Measurements from ENCODE around the gene TPM1.

TPM1 gene

GRCh38 chr15:63008333-63009049, 34.1 kb upstream of the TPM1 start:
- ChIA-PET CTCF (interaction anchor here (0.7 kb wide), 1 partner anchor 37 kb away, joined by 3 read pairs; no protein-coding TSS in a partner anchor), POLR2A (no interaction called here)
- Histone ChIP-seq H3K27me3 (replicated peaks in 2 of 5; ENCODE audit: control insufficient read depth in 4 of 5, insufficient read depth in 5 of 5, low read length in 4 of 5) (peaks cover 0 to 3% (median 0%) of the 10 kb centered on the region in 5 experiments), H3K4me1 (ENCODE audit: control extremely low read depth in 1 of 4, control insufficient read depth in 4 of 4, insufficient read depth in 4 of 4, low read length in 3 of 4) (no peaks in the 10 kb centered on the region), H3K4me3 (ENCODE audit: control insufficient read depth in 1 of 7, extremely low read depth in 1 of 7, insufficient read depth in 4 of 7, low read depth in 2 of 7, low read length in 6 of 7) (no peak overlapping the region), H3K36me3 (ENCODE audit: control insufficient read depth in 4 of 4, insufficient read depth in 4 of 4, low read length in 3 of 4) (no peaks in the 10 kb centered on the region), H3K27ac (ENCODE audit: insufficient read depth in 1 of 2, low read depth in 1 of 2, low read length in 2 of 2, poor library complexity in 1 of 2, severe bottlenecking in 2 of 2) (no peak overlapping the region), H3K9me3 (ENCODE audit: control extremely low read depth in 1 of 5, control insufficient read depth in 4 of 5, insufficient read depth in 2 of 5, low read depth in 1 of 5, low read length in 4 of 5) (no peaks in the 10 kb centered on the region)
- no peak for DNase-seq
- WGBS (ENCODE audit: insufficient coverage): 84% methylated on average over 2 of the region's 6 CpGs

GRCh38 chr15:63010386-63010785, 32.2 kb upstream of the TPM1 start:
- no peak for DNase-seq
- CTCF ChIA-PET: no interaction called here
- Histone ChIP-seq H3K9me3 (ENCODE audit: control extremely low read depth in 1 of 5, control insufficient read depth in 4 of 5, insufficient read depth in 2 of 5, low read depth in 1 of 5, low read length in 4 of 5) (no peaks in the 10 kb centered on the region), H3K36me3 (ENCODE audit: control insufficient read depth in 4 of 4, insufficient read depth in 4 of 4, low read length in 3 of 4) (no peaks in the 10 kb centered on the region), H3K4me3 (ENCODE audit: control insufficient read depth in 1 of 7, extremely low read depth in 1 of 7, insufficient read depth in 4 of 7, low read depth in 2 of 7, low read length in 6 of 7) (no peak overlapping the region), H3K27ac (ENCODE audit: insufficient read depth in 1 of 2, low read depth in 1 of 2, low read length in 2 of 2, poor library complexity in 1 of 2, severe bottlenecking in 2 of 2) (no peak overlapping the region), H3K27me3 (replicated peaks in 2 of 5; ENCODE audit: control insufficient read depth in 4 of 5, insufficient read depth in 5 of 5, low read length in 4 of 5) (peaks cover 0 to 3% (median 0%) of the 10 kb centered on the region in 5 experiments), H3K4me1 (ENCODE audit: control extremely low read depth in 1 of 4, control insufficient read depth in 4 of 4, insufficient read depth in 4 of 4, low read length in 3 of 4) (no peaks in the 10 kb centered on the region)
- WGBS (ENCODE audit: insufficient coverage): no CpG with 5 or more reads among the region's 3 CpGs
- POLR2A ChIA-PET: no interaction called here

- no peak overlapping the region for H3K4me3 ChIP-seq (ENCODE audit: control insufficient read depth in 1 of 7, extremely low read depth in 1 of 7, insufficient read depth in 4 of 7, low read depth in 2 of 7, low read length in 6 of 7)
- POLR2A ChIA-PET: no interaction called here
- 91% methylated on average over 4 of the region's 7 CpGs for WGBS (ENCODE audit: insufficient coverage)
Observed at GRCh38 chr15:63010920-63011693, 31.4 kb upstream of the TPM1 start.

GRCh38 chr15:63012444-63012843, 30.1 kb upstream of the TPM1 start:
- Histone ChIP-seq H3K36me3 (ENCODE audit: control insufficient read depth in 4 of 4, insufficient read depth in 4 of 4, low read length in 3 of 4) (no peaks in the 10 kb centered on the region), H3K27ac (ENCODE audit: insufficient read depth in 1 of 2, low read depth in 1 of 2, low read length in 2 of 2, poor library complexity in 1 of 2, severe bottlenecking in 2 of 2) (no peak overlapping the region), H3K4me3 (ENCODE audit: control insufficient read depth in 1 of 7, extremely low read depth in 1 of 7, insufficient read depth in 4 of 7, low read depth in 2 of 7, low read length in 6 of 7) (no peak overlapping the region), H3K27me3 (replicated peaks in 2 of 5; ENCODE audit: control insufficient read depth in 4 of 5, insufficient read depth in 5 of 5, low read length in 4 of 5) (peaks cover 0 to 4% (median 0%) of the 10 kb centered on the region in 5 experiments), H3K9me3 (ENCODE audit: control extremely low read depth in 1 of 5, control insufficient read depth in 4 of 5, insufficient read depth in 2 of 5, low read depth in 1 of 5, low read length in 4 of 5) (no peaks in the 10 kb centered on the region), H3K4me1 (ENCODE audit: control extremely low read depth in 1 of 4, control insufficient read depth in 4 of 4, insufficient read depth in 4 of 4, low read length in 3 of 4) (no peaks in the 10 kb centered on the region)
- CTCF ChIA-PET: no interaction called here
- no peak for DNase-seq
- POLR2A ChIA-PET: no interaction called here
- WGBS (ENCODE audit: insufficient coverage): 90% methylated on average over 3 of the region's 6 CpGs

More at GRCh38 chr15:63010920-63011693, 31.4 kb upstream of the TPM1 start:
- CTCF ChIA-PET: no interaction called here
- no peak for DNase-seq
- Histone ChIP-seq H3K9me3 (ENCODE audit: control extremely low read depth in 1 of 5, control insufficient read depth in 4 of 5, insufficient read depth in 2 of 5, low read depth in 1 of 5, low read length in 4 of 5) (no peaks in the 10 kb centered on the region), H3K36me3 (ENCODE audit: control insufficient read depth in 4 of 4, insufficient read depth in 4 of 4, low read length in 3 of 4) (no peaks in the 10 kb centered on the region), H3K27me3 (replicated peaks in 2 of 5; ENCODE audit: control insufficient read depth in 4 of 5, insufficient read depth in 5 of 5, low read length in 4 of 5) (peaks cover 0 to 3% (median 0%) of the 10 kb centered on the region in 5 experiments), H3K27ac (ENCODE audit: insufficient read depth in 1 of 2, low read depth in 1 of 2, low read length in 2 of 2, poor library complexity in 1 of 2, severe bottlenecking in 2 of 2) (no peak overlapping the region), H3K4me1 (ENCODE audit: control extremely low read depth in 1 of 4, control insufficient read depth in 4 of 4, insufficient read depth in 4 of 4, low read length in 3 of 4) (no peaks in the 10 kb centered on the region)

- H3K36me3 ChIP-seq (ENCODE audit: control insufficient read depth in 4 of 4, insufficient read depth in 4 of 4, low read length in 3 of 4): no peaks in the 10 kb centered on the region
- no peak for DNase-seq
- H3K4me1 ChIP-seq (ENCODE audit: control extremely low read depth in 1 of 4, control insufficient read depth in 4 of 4, insufficient read depth in 4 of 4, low read length in 3 of 4): no peaks in the 10 kb centered on the region
- no peak overlapping the region for H3K4me3 ChIP-seq (ENCODE audit: control insufficient read depth in 1 of 7, extremely low read depth in 1 of 7, insufficient read depth in 4 of 7, low read depth in 2 of 7, low read length in 6 of 7)
- H3K27ac ChIP-seq (ENCODE audit: insufficient read depth in 1 of 2, low read depth in 1 of 2, low read length in 2 of 2, poor library complexity in 1 of 2, severe bottlenecking in 2 of 2): no peak overlapping the region
- POLR2A ChIA-PET: no interaction called here
- CTCF ChIA-PET: no interaction called here
- H3K27me3 ChIP-seq (replicated peaks in 2 of 5; ENCODE audit: control insufficient read depth in 4 of 5, insufficient read depth in 5 of 5, low read length in 4 of 5): peaks cover 0 to 2% (median 0%) of the 10 kb centered on the region in 5 experiments
- 96% methylated on average over 5 of the region's 11 CpGs for WGBS (ENCODE audit: insufficient coverage)
- H3K9me3 ChIP-seq (ENCODE audit: control extremely low read depth in 1 of 5, control insufficient read depth in 4 of 5, insufficient read depth in 2 of 5, low read depth in 1 of 5, low read length in 4 of 5): peaks cover 0 to 2% (median 0%) of the 10 kb centered on the region in 5 experiments
Observed at GRCh38 chr15:63013052-63013808, 29.3 kb upstream of the TPM1 start.

GRCh38 chr15:63014578-63014977, 28.0 kb upstream of the TPM1 start:
- CTCF ChIA-PET: no interaction called here
- Histone ChIP-seq H3K4me3 (ENCODE audit: control insufficient read depth in 1 of 7, extremely low read depth in 1 of 7, insufficient read depth in 4 of 7, low read depth in 2 of 7, low read length in 6 of 7) (no peak overlapping the region), H3K9me3 (ENCODE audit: control extremely low read depth in 1 of 5, control insufficient read depth in 4 of 5, insufficient read depth in 2 of 5, low read depth in 1 of 5, low read length in 4 of 5) (peaks cover 0 to 4% (median 0%) of the 10 kb centered on the region in 5 experiments), H3K27ac (ENCODE audit: insufficient read depth in 1 of 2, low read depth in 1 of 2, low read length in 2 of 2, poor library complexity in 1 of 2, severe bottlenecking in 2 of 2) (no peak overlapping the region), H3K27me3 (replicated peaks in 2 of 5; ENCODE audit: control insufficient read depth in 4 of 5, insufficient read depth in 5 of 5, low read length in 4 of 5) (peaks cover 0 to 2% (median 0%) of the 10 kb centered on the region in 5 experiments), H3K4me1 (ENCODE audit: control extremely low read depth in 1 of 4, control insufficient read depth in 4 of 4, insufficient read depth in 4 of 4, low read length in 3 of 4) (no peaks in the 10 kb centered on the region), H3K36me3 (ENCODE audit: control insufficient read depth in 4 of 4, insufficient read depth in 4 of 4, low read length in 3 of 4) (no peaks in the 10 kb centered on the region)
- DNase-seq: no peak
- WGBS (ENCODE audit: insufficient coverage): 96% methylated on average over 4 of the region's 4 CpGs
- POLR2A ChIA-PET: no interaction called here
